HG02884 (cell line): Measurements from ENCODE around the gene KCNMA1.

Experiments used
- ATAC-seq: cut with Tn5 transposase; IDR thresholded peaks from one replicate; pipeline ENCODE4 v1.9.1; 2021; ENCODE audit warnings: mild to moderate bottlenecking, moderate library complexity; ENCODE audit not compliant: unreplicated experiment

Gene KCNMA1

DNA sequence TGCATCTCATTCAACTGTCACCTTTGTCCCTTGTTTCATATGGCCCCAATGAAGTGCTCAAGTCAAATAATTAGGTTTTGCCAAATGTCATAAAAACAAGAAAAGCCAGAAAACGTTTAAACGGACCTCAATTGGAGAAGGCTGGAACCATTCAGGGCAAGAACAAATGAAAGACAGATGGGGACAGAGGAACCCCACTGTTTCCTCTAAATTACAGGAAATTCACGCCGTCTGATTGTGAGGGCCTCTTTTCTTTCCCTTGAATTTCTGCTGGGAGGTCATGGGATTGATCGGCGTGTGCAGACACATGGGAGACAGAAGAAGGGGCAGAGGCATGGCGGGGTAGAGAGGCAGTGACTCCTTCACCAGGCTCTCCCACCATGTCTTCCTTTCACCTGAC, 656.4 kb downstream of the KCNMA1 start:
- ATAC-seq: no peak

DNA sequence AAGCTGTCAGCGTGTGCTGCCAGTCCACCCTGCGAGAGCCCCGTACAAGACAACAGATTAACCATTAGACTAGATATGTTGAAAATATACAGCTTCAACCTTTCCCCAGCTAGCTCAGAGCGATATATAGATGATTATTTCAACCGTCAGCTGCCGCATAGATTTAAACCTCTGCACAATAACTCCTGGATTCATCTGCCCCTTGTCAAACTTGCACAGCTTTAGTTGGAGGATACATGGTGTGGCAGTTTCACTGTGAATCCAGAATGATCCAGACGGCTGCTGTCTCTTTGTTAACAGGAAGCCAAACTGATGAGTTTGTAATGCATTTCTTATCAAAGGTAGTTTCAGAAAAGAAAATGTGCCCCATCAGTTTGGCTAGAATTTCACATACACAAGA, 659.7 kb downstream of the KCNMA1 start:
- no peak for ATAC-seq

- ATAC-seq: no peak
Observed at GRCh38 chr10:76977046-76977445, 660.6 kb downstream of the KCNMA1 start.

DNA sequence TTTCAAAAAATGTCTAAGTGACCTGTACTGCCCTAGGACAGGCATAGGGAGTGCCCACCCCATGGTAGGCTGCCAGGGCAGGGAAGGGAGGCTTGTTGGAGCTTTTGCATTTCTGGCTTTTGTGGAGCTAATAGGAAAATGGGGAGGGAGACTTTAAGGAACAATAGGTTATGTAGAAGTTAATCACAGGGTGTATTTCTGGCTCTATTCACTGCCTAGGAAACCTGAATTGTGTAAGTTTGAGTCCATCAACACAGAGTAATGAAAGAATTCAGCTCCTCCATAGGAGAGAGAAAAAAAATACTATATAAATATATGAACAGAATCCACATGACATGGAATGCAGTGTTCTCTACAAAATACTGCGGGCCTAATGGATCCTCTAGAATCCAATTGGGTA, 661.5 kb downstream of the KCNMA1 start:
- ATAC-seq: no peak

- ATAC-seq: no peak
Observed at GRCh38 chr10:76975126-76975525, 662.5 kb downstream of the KCNMA1 start.

- no peak for ATAC-seq
Observed at GRCh38 chr10:76974017-76974691, 663.5 kb downstream of the KCNMA1 start.

GRCh38 chr10:76973091-76974016, 664.3 kb downstream of the KCNMA1 start:
- ATAC-seq: no peak

DNA sequence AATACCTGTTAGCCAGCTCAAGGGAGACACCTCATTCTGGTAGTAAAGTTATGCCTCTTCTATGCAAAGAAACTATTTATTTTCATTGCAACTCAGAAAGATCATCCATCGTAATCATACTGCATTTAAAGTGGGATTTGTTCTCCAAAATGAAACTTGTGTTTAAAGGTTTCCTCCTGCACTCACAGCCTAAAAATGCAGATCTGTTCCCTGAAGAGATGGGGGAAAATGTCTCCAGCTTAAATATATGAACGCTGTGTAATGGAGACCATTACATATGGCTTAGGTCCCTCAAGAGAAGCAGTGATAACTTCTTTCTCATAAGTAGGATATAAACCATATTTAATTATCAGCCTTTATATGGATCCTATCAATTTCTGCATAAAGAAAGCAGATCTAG, 665.1 kb downstream of the KCNMA1 start:
- no peak for ATAC-seq

- ATAC-seq: no peak
Observed at GRCh38 chr10:76971547-76972170, 665.9 kb downstream of the KCNMA1 start.

- no peak for ATAC-seq
Observed at GRCh38 chr10:76970711-76971519, 666.7 kb downstream of the KCNMA1 start.

GRCh38 chr10:76969366-76969948, 668.2 kb downstream of the KCNMA1 start:
- no peak for ATAC-seq

- no peak for ATAC-seq
Observed at GRCh38 chr10:76968483-76968882, 669.1 kb downstream of the KCNMA1 start.

DNA sequence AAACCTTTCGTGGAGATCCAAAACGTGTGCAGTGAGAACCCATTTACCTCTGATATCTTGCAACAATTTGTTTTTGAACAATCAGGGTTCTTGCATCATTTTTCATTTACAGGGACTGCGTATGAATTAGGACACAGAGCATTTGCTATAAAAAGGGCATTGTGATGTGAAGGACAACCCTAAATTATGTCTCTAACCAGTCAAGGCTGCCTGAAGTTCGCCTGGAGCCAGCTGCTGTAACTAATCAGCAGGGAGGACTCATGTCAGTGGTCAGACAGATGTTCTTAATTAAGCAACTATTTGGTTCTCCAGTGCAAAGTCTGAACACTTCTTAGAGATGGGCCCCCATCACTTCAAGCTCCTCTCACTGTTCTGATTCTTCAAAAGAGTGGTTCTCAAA, 674.8 kb downstream of the KCNMA1 start:
- ATAC-seq: no peak

- ATAC-seq: no peak
Observed at GRCh38 chr10:76961841-76962240, 675.8 kb downstream of the KCNMA1 start.

DNA sequence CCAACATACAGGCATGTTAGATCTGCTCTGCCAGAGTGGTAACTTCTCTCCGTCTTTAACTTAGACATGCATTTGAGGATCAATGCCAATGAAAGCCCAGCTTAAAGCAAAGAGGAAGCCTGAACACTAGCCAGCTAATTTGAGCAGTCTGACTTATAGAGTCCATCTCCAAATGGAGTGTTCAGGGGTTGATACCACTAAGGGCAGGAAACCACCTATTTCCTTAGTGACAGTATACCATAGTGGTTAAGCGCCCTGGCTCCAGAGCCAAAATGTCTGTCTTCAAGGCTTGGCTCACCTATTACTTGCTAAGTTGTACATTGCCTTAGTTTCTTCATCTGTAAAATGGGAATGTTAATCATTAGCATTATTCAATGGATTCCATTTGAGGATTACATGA, 678.5 kb downstream of the KCNMA1 start:
- no peak for ATAC-seq

GRCh38 chr10:76954838-76955237, 682.8 kb downstream of the KCNMA1 start:
- ATAC-seq: no peak

DNA sequence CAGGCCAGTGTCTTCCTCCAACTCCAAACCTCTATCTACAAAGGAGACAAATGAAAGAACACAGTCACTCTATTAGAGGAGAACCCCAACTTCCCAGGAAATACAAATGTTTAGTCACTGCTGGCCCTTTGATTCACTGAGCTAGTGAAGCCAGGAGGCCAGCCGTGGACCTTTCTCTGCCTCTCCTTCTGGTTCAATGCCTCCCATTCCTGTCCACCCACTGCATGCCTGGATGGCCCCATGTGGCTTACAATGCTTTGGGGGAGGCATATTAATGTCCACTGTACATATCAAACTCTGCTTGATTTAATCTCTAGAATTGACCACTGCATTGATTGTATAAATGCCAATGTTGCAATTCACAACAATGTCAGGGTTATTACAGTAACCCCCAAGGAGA, 687.3 kb downstream of the KCNMA1 start:
- no peak for ATAC-seq

- ATAC-seq: no peak
Observed at GRCh38 chr10:76946270-76946669, 691.3 kb downstream of the KCNMA1 start.

DNA sequence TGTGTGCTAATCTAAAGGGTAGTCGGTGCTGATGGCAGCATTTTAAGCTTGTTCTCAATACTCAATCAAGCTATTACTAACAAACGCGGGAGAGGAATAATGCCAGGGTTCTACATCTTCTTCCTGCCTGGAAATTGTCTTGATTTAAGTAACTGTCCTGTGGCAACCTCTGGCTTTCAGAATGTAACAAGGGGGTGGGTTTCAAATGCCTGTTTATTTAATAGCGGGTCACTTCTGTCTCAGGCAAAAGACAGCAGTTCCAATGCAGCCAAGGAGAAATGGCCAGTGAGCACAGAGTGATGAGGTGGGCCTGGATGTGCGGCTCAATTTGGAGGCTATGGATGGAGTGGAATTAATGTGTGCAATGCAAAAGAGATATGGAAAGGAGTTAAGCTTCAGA, 692.4 kb downstream of the KCNMA1 start:
- no peak for ATAC-seq

DNA sequence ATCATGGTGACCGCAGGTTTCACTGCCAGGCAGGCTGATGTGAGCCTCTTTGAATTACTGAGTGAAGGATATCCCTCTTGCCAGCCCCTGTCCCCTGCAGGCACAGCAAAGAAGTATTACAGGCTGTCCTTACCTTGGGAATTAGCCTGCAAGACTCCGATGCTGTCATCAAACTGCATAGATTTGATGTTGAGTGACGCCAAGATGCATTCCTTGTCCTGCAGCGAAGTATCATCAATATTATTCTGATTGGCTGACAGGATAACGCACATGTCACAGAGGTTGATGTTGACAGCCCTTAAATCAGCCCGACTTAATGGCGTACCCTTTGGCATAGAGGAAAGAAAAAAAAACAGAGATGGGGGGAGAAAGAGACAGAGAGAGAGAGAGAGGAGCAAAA, 693.0 kb downstream of the KCNMA1 start:
- ATAC-seq: no peak
